H1 (cell line): ENCODE results near the gene DPY19L2. TPM values are rescaled to one million over a fixed set of nuclear protein-coding genes. Genes with fewer than 3 reads are reported as not detected.
"Not testable (repeated sequence)": the region's sequence is repeated elsewhere in the genome, so short reads cannot be mapped to it uniquely, and the experiment has no call there.

Source experiments
- CTCF ChIA-PET: fragments of 300-600 bp; sonication (Branson Sonifier 250); formaldehyde crosslinking; loops from one replicate; lab custom pipeline; 2021; ENCODE audit not compliant: partially characterized antibody; lab: Charles Lee
- POLR2A ChIA-PET: fragments of 300-600 bp; sonication (Branson Sonifier 250); formaldehyde crosslinking; loops from one replicate; lab custom pipeline; 2021; ENCODE audit warnings: inconsistent platforms; ENCODE audit not compliant: partially characterized antibody; lab: Charles Lee
- DNase-seq, 2 experiments: peaks; one replicate each; pipeline versions ENCODE4 v3.0.0 to v3.0.0-alpha.2; 2010 to 2022; ENCODE audit warnings: low spot score in 2 of 2, low read depth in 1 of 2, mixed read lengths in 1 of 2
- FAIRE-seq: peaks from 2 replicates; lab custom pipeline; 2011; peaks lifted over from hg19 to GRCh38; lab: Jason Lieb, UNC
- H2AFZ ChIP-seq: 2 replicates; pipeline ENCODE4 v1.8.1; 2012; ENCODE audit warnings: low read length, inconsistent platforms
- H2AK5ac ChIP-seq: 2 replicates; pipeline ENCODE4 v1.6.1; 2013; ENCODE audit warnings: low read depth, low read length
- H2BK120ac ChIP-seq: replicated peaks from 2 replicates; pipeline ENCODE3; 2013; ENCODE audit warnings: low read depth, low read length, inconsistent platforms
- H2BK12ac ChIP-seq: 2 replicates; pipeline ENCODE4 v1.6.1; 2013; ENCODE audit warnings: low read depth, low read length
- H2BK15ac ChIP-seq: 2 replicates; pipeline ENCODE4 v1.6.1; 2013; ENCODE audit warnings: low read length
- H2BK20ac ChIP-seq: 2 replicates; pipeline ENCODE4 v1.6.1; 2013; ENCODE audit warnings: low read length
- H2BK5ac ChIP-seq: 2 replicates; pipeline ENCODE4 v1.6.1; 2013; ENCODE audit warnings: low read depth, low read length
- H3K14ac ChIP-seq: 2 replicates; pipeline ENCODE4 v1.6.1; 2013; ENCODE audit warnings: inconsistent platforms; ENCODE audit not compliant: insufficient read length
- H3K18ac ChIP-seq: 2 replicates; pipeline ENCODE4 v1.6.1; 2013; ENCODE audit warnings: low read length; ENCODE audit errors: extremely low read depth
- H3K23ac ChIP-seq: 2 replicates; pipeline ENCODE4 v1.6.1; 2013; ENCODE audit warnings: inconsistent platforms; ENCODE audit not compliant: insufficient read length
- H3K23me2 ChIP-seq: 2 replicates; pipeline ENCODE4 v1.6.1; 2013; ENCODE audit warnings: low read depth, low read length
- H3K27ac ChIP-seq: 2 replicates; pipeline ENCODE4 v1.6.1; 2011; ENCODE audit warnings: low read depth, low read length, inconsistent platforms
- H3K27me3 ChIP-seq, 4 experiments: replicated peaks in 1 of 4; 1 replicate in 1 of 4; 2 replicates in 3 of 4; pipeline versions ENCODE4 v1.6.1 to v1.8.1; 2011 to 2013; ENCODE audit warnings: low read length in 3 of 4, mild to moderate bottlenecking in 3 of 4, inconsistent platforms in 2 of 4, mixed read lengths in 2 of 4, moderate library complexity in 1 of 4; ENCODE audit not compliant: control insufficient read depth in 3 of 4, insufficient read depth in 3 of 4; ENCODE audit errors: extremely low read depth in 1 of 4
- H3K36me3 ChIP-seq, 4 experiments: 2 replicates each; pipeline versions ENCODE4 v1.6.1 to v1.8.1; 2011 to 2013; ENCODE audit warnings: mild to moderate bottlenecking in 4 of 4, low read length in 3 of 4, moderate library complexity in 2 of 4, control low read depth in 1 of 4, inconsistent platforms in 1 of 4; ENCODE audit not compliant: insufficient read depth in 4 of 4, control insufficient read depth in 2 of 4
- H3K4ac ChIP-seq: replicated peaks from 2 replicates; pipeline ENCODE3; 2013; ENCODE audit warnings: low read length, low read depth, mixed read lengths, inconsistent platforms; ENCODE audit not compliant: insufficient read length
- H3K4me1 ChIP-seq, 4 experiments: replicated peaks in 1 of 4; 1 replicate in 1 of 4; 2 replicates in 3 of 4; pipeline versions ENCODE4 v1.6.1 to v1.8.1; 2011 to 2013; ENCODE audit warnings: low read length in 3 of 4, inconsistent platforms in 2 of 4, mixed read lengths in 1 of 4; ENCODE audit not compliant: insufficient read depth in 4 of 4, control insufficient read depth in 3 of 4
- H3K4me2 ChIP-seq, 2 experiments: 2 replicates each; pipeline versions ENCODE4 v1.6.1 to v1.8.1; 2011 to 2013; ENCODE audit warnings: low read depth in 2 of 2, low read length in 2 of 2, control low read depth in 1 of 2, inconsistent platforms in 1 of 2, mild to moderate bottlenecking in 1 of 2; ENCODE audit not compliant: insufficient read depth in 1 of 2
- H3K4me3 ChIP-seq, 4 experiments: fragments of 200-600, 300-600 bp in 1 of 4; sonication (generic), shearing (Covaris generic), sonication (Bioruptor Twin) in 1 of 4; 2 replicates each; pipeline versions ENCODE4 v1.5.1 to v1.8.1; 2011 to 2016; ENCODE audit warnings: low read length in 4 of 4, low read depth in 3 of 4, control low read depth in 2 of 4, inconsistent platforms in 2 of 4, mild to moderate bottlenecking in 2 of 4, mixed read lengths in 1 of 4, moderate library complexity in 1 of 4; ENCODE audit not compliant: insufficient read depth in 2 of 4; ENCODE audit errors: extremely low read depth in 1 of 4
- H3K56ac ChIP-seq: replicated peaks from 2 replicates; pipeline ENCODE3; 2013; ENCODE audit warnings: low read depth, mild to moderate bottlenecking, mixed read lengths, low read length, inconsistent platforms; ENCODE audit not compliant: insufficient read length
- H3K79me1 ChIP-seq: 2 replicates; pipeline ENCODE4 v1.6.1; 2013; ENCODE audit warnings: low read depth, low read length, control low read depth
- H3K79me2 ChIP-seq, 2 experiments: 2 replicates each; pipeline versions ENCODE4 v1.6.1 to v1.8.1; 2012 to 2013; ENCODE audit warnings: low read length in 2 of 2, mild to moderate bottlenecking in 2 of 2, inconsistent platforms in 1 of 2; ENCODE audit not compliant: insufficient read depth in 2 of 2, control insufficient read depth in 1 of 2
- H3K9ac ChIP-seq, 4 experiments: replicated peaks in 1 of 4; 1 replicate in 1 of 4; 2 replicates in 3 of 4; pipeline versions ENCODE4 v1.6.1 to v1.8.1; 2011 to 2013; ENCODE audit warnings: low read depth in 3 of 4, low read length in 3 of 4, control low read depth in 2 of 4, mild to moderate bottlenecking in 2 of 4, moderate library complexity in 2 of 4, inconsistent platforms in 1 of 4; ENCODE audit errors: extremely low read depth in 1 of 4
- H3K9me3 ChIP-seq, 2 experiments: 2 replicates each; pipeline versions ENCODE4 v1.6.1 to v1.8.1; 2012 to 2013; ENCODE audit warnings: mild to moderate bottlenecking in 2 of 2, moderate library complexity in 2 of 2, control low read depth in 1 of 2, inconsistent platforms in 1 of 2, low read depth in 1 of 2, low read length in 1 of 2, mixed read lengths in 1 of 2; ENCODE audit not compliant: insufficient read depth in 2 of 2
- H4K20me1 ChIP-seq, 2 experiments: replicated peaks in 1 of 2; 2 replicates each; pipeline versions ENCODE3 to v1.8.1; 2011 to 2013; ENCODE audit warnings: inconsistent platforms in 2 of 2, low read length in 2 of 2, mild to moderate bottlenecking in 1 of 2; ENCODE audit not compliant: insufficient read depth in 2 of 2, control insufficient read depth in 1 of 2
- H4K5ac ChIP-seq: 2 replicates; pipeline ENCODE4 v1.6.1; 2013; ENCODE audit warnings: low read length, low read depth, mixed read lengths, inconsistent platforms; ENCODE audit not compliant: insufficient read length
- H4K8ac ChIP-seq: 2 replicates; pipeline ENCODE4 v1.8.0; 2013; ENCODE audit warnings: mild to moderate bottlenecking, moderate library complexity, low read length, inconsistent platforms; ENCODE audit not compliant: insufficient read depth; ENCODE audit errors: extremely low read depth
- H4K91ac ChIP-seq: replicated peaks from 2 replicates; pipeline ENCODE3; 2013; ENCODE audit warnings: low read length, mixed read lengths, inconsistent platforms; ENCODE audit not compliant: insufficient read length
- EZH2 ChIP-seq: fragments of 200-600 bp; sonication (generic); IDR thresholded peaks from 2 replicates; pipeline ENCODE4 v1.7.1; 2012; ENCODE audit warnings: low read depth, mild to moderate bottlenecking, moderate library complexity, low read length, inconsistent platforms; ENCODE audit not compliant: severe bottlenecking
- KDM4A ChIP-seq: IDR thresholded peaks from one replicate; pipeline ENCODE4 v1.7.1; 2012; ENCODE audit warnings: low read depth, mild to moderate bottlenecking, moderate library complexity, low read length, inconsistent platforms; ENCODE audit not compliant: severe bottlenecking
- PHF8 ChIP-seq: fragments of 200-600 bp; sonication (generic); conservative IDR thresholded peaks from 2 replicates; pipeline ENCODE4 v1.7.1; 2012; ENCODE audit warnings: low read depth, mild to moderate bottlenecking, inconsistent platforms, low read length, moderate library complexity
- WGBS, 2 experiments: shearing (Covaris generic) in 1 of 2; methylation state at CpG; one replicate each; pipeline versions ENCODE4 v1.1.6 to v1.1.7; 2013 to 2015; ENCODE audit warnings: low lambda C conversion rate in 2 of 2, mixed read lengths in 2 of 2, inconsistent platforms in 1 of 2, low coverage in 1 of 2, missing lambda C conversion rate in 1 of 2; ENCODE audit not compliant: insufficient replicate concordance in 2 of 2, insufficient coverage in 1 of 2, insufficient read length in 1 of 2; ENCODE audit errors: extremely low coverage in 1 of 2, missing lambda C conversion rate in 1 of 2; 5-methylcytosine and 5-hydroxymethylcytosine counted together
- polyA plus RNA-seq, 7 experiments: library from polyadenylated mRNA; depleted of rRNA in 3 of 7; stranded (reverse) in 5 of 7; unstranded in 2 of 7; fragments of >200 nt in 5 of 7; fragments of 200-250 nt in 2 of 7; gene quantifications; 1 replicate in 5 of 7; 2 replicates in 1 of 7; 4 replicates in 1 of 7; pipeline versions ENCODE4 v1.2.1 to v1.2.3, GENCODE V29; 2011 to 2013; ENCODE audit warnings: missing spikeins in 2 of 7, mixed read lengths in 2 of 7
- total RNA-seq: library from RNA; stranded (reverse); fragmentation: NEBNext Ultra II Directional; extraction: Animal tissue kit (Norgen Biotek cat#: 25700); gene quantifications from 2 replicates; pipeline ENCODE4 v1.2.1, GENCODE V29; 2021

DPY19L2 gene
- total and polyA plus RNA-seq, 2 of the 8 experiments (the other 6 are each of a cell fraction or from before 2014, with no cell fraction given): 2.2 to 3.3 TPM

GRCh38 chr12:63668800-63669365 is 590 bp upstream of the DPY19L2 start:
- H2BK5ac ChIP-seq, H4K5ac ChIP-seq, H3K56ac ChIP-seq, H2BK15ac ChIP-seq, H3K9me3 ChIP-seq, H2BK20ac ChIP-seq, H3K36me3 ChIP-seq, H4K20me1 ChIP-seq, H3K4ac ChIP-seq, H2BK12ac ChIP-seq, H3K4me1 ChIP-seq, H3K27ac ChIP-seq, H3K79me1 ChIP-seq, H3K14ac ChIP-seq, H2AK5ac ChIP-seq, CTCF ChIA-PET, H3K23ac ChIP-seq, FAIRE-seq, H3K79me2 ChIP-seq, H4K91ac ChIP-seq, H2BK120ac ChIP-seq, H4K8ac ChIP-seq: not testable (repeated sequence)
- TF ChIP-seq KDM4A (peak; percentile 10), PHF8 (0 out of 2 replicates have a peak, but pooled peaks have one; percentile 2), EZH2 (peak; percentile 26)
- peaks cover 11% of the 10 kb centered on the region; the same call in 1 of the 2 replicates for H3K23me2 ChIP-seq
- peak overlapping the region; percentile 63 to 80 for H3K4me2 ChIP-seq
- peaks cover 0 to 11% (median 2%) of the 10 kb centered on the region in 4 experiments; a peak in 2 of 7 replicates for H3K27me3 ChIP-seq
- H2AFZ ChIP-seq: peak overlapping the region; percentile 77; the same call in 1 of the 2 replicates
- POLR2A ChIA-PET: interaction anchor here (1.4 kb wide), 1 partner anchor 315 kb away, joined by 3 read pairs; no protein-coding TSS in a partner anchor
- peak in 1 of 2 experiments; percentile 72 for DNase-seq
- H3K4me3 ChIP-seq: peak overlapping the region; percentile 46 to 81 (median 64)
- peak overlapping the region; percentile 10; the same call in 1 of the 2 replicates for H3K18ac ChIP-seq
- WGBS, 2 experiments: 3% methylated on average over 44 of the region's 44 CpGs; no CpG with 5 or more reads in 1 of the 2 experiments
- H3K9ac ChIP-seq: peak overlapping the region in 1 of 4 experiments; percentile 65; a peak in 2 of 7 replicates
